GM12864 (cell line): ENCODE results near the gene TMEM178B.

Source experiments
- DNase-seq: peaks from one replicate; pipeline ENCODE4 v3.0.0-alpha.2; 2011; ENCODE audit warnings: low read depth
- H3K4me3 ChIP-seq: 2 replicates; pipeline ENCODE4 v1.5.1; 2011; ENCODE audit warnings: mild to moderate bottlenecking, low read depth, low read length, control low read depth
- CTCF ChIP-seq: IDR thresholded peaks from 2 replicates; pipeline ENCODE4 v1.5.1; 2011; ENCODE audit warnings: low read depth, mild to moderate bottlenecking, moderate library complexity, low read length, control low read depth, inconsistent platforms; ENCODE audit errors: missing control alignments

Gene TMEM178B

GRCh38 chr7:141271451-141271850 is 197.6 kb downstream of the TMEM178B start:
- TF ChIP-seq CTCF = no peak
- H3K4me3 ChIP-seq = no peak overlapping the region
- no peak for DNase-seq

GRCh38 chr7:141272417-141272816 is 198.6 kb downstream of the TMEM178B start:
- no peak for TF ChIP-seq CTCF
- DNase-seq = no peak
- H3K4me3 ChIP-seq = no peak overlapping the region

GRCh38 chr7:141275350-141275749 is 201.5 kb downstream of the TMEM178B start:
- no peak for TF ChIP-seq CTCF
- no peak overlapping the region for H3K4me3 ChIP-seq
- DNase-seq = no peak

GRCh38 chr7:141276031-141276430 is 202.2 kb downstream of the TMEM178B start:
- no peak overlapping the region for H3K4me3 ChIP-seq
- no peak for TF ChIP-seq CTCF
- DNase-seq = no peak

GRCh38 chr7:141280100-141280499 is 206.2 kb downstream of the TMEM178B start:
- no peak for TF ChIP-seq CTCF
- no peak overlapping the region for H3K4me3 ChIP-seq
- no peak for DNase-seq

- no peak for DNase-seq
- no peak overlapping the region for H3K4me3 ChIP-seq
- no peak for TF ChIP-seq CTCF
Measured at GRCh38 chr7:141281311-141281710, 207.4 kb downstream of the TMEM178B start.

- H3K4me3 ChIP-seq = no peak overlapping the region
- DNase-seq = no peak
- TF ChIP-seq CTCF = no peak
Measured at GRCh38 chr7:141286522-141286921, 212.7 kb downstream of the TMEM178B start.
